HG02973 (cell line): ENCODE data around the gene HOXA9.

Source experiments
- ATAC-seq: cut with Tn5 transposase; IDR thresholded peaks from one replicate; pipeline ENCODE4 v1.9.1; 2021; ENCODE audit warnings: moderate library complexity; ENCODE audit not compliant: unreplicated experiment

Gene HOXA9

DNA sequence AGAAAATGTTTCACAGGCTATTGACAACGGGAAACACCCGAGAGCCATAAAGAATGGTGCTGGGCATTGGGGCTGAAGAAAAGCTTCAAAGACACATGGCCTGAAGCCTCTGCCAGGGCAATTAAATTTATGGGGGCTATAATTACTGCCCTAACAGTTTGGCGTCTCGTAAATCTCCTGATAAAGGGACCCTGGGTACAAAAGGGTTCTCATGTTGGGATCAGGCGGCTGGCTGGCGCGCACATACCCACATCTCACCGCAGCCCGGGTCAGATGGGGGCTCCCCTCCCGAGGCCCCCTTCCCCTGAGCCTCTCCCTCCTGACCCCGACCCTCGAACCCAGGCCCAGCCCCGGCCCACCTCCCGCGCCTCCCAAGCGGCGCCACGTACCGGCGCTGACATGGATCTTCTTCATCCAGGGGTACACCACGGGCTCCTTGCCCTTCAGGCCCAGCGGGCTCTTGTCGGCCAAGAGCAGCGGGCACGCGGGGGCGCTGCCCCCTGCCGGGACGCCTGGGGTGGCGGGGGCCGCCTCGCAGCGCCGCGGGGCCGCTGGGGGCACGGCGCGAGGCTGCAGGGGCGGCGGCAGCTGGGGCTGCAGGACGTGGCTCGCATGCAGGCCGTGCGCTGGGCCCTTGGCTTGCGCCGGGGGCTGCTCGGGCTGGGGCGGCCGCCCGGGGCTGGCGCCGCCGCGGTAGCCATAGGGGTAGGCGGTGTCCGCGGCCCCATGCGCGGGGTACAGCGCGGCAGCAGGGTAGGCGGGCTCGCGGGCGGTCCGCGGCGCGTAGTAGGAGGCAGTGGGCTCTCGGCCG is 35.4 kb downstream of the HOXA9 start:
- no peak for ATAC-seq

DNA sequence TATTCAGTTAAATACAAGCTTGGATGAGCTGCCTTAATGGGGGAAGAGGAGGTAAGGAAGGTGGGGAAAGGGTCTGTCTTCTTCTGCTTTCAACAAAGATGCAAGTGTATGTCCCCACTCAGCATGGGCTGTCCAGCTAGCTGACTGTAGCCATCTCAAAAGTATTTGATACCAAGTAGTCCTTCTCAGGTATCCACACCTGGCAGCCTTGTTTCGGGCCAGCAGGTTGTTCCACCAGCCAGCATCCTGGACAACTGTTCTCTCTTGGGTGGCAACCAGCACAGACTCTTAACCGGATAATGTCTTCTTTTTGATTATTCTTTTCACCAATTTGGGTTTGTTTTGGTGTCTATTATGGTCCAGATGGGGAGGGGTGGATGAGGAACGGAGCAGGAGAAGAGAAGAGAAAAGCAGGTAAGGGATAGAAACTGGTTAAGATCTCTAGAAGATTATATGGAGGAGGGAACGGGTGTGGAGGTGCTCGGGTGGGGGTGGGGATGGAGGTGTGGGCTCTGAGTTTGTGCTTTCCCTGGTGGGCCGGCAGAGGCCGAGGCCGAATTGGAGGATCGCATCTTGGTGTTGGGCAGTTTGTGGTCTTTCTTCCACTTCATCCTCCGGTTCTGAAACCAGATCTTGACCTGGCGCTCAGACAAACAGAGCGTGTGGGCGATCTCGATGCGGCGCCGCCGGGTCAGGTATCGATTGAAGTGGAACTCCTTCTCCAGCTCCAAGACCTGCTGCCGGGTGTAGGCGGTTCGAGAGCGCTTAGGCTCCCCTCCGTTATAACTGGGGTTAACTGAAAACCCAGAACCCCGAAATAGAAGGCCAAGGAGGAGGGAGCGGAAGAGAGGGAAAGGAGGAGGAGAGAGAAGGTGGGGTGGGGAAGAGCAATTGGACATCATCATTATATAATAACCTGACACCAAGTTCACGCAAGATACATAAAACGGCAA is 36.3 kb downstream of the HOXA9 start:
- ATAC-seq = no peak

DNA sequence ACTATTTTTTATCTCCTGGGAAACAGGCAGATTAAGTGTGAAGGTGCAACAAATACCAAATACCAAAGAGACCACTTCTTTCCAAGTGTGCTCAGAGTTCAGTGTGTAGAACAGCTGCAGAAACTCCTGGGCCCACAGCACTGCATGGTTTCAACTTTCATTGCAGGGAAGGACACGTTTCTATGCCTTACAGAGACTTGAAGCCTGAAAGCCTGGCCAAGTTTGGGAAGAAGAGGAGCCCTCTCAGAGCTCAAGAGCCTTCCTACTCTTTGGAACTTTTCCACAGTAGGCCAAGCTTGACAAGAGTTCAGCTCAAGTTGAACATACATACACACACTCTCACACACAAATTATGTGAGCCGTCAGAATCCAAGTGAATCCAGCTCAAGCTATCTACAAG is 37.3 kb downstream of the HOXA9 start:
- ATAC-seq = no peak

DNA sequence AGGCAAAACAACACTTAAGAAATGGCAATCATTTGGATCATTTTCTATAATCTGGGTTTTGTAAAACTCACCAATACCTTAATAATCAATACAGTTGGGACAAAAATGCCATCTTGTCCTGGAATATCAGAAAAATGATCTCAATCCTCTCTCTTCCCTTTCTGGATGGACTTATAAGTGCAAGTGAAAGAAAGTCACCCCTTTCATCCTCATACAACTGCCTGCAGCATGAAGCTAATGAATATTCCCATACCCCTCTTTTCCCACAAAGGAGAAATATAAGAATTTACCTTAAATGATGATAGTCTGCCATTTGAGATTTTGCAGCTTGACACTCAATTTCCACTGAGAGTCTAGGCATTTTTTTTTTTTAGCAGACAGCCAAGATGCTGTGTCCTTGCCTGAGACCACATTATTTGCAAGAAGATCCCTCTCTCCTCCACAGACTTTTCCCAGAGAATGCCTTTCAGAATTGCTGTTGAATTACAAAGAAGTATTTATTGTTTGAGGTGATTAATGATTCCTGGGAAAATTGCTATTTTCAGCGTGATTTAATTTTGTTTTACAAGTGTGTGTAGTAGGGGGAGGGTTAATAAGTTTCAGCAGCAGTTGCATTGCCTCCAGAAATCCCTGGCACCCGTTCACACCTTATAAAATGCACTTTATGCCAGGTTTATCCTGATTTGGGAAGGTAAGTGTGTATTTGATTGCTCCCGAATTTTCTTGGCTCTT is 38.6 kb downstream of the HOXA9 start:
- no peak for ATAC-seq

DNA sequence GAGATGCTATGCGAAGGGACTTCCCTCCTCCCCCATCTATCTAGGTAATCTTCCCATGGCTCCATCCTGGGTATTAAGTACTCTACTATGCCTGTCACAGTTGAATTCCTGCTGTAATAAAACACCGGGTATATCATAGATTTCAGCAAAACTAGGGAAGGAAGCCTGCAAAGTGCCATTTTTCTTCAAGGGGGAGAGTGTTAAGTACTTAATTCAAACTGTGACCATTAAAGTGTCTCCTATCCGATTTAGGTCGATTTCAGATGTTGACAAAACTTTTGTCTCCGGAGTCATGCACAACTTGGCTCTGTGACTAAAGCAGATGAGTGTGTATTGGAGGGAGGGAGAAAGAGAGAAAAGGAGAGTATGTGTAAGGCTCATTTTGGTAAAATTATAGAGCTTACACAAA is 39.3 kb downstream of the HOXA9 start:
- no peak for ATAC-seq

DNA sequence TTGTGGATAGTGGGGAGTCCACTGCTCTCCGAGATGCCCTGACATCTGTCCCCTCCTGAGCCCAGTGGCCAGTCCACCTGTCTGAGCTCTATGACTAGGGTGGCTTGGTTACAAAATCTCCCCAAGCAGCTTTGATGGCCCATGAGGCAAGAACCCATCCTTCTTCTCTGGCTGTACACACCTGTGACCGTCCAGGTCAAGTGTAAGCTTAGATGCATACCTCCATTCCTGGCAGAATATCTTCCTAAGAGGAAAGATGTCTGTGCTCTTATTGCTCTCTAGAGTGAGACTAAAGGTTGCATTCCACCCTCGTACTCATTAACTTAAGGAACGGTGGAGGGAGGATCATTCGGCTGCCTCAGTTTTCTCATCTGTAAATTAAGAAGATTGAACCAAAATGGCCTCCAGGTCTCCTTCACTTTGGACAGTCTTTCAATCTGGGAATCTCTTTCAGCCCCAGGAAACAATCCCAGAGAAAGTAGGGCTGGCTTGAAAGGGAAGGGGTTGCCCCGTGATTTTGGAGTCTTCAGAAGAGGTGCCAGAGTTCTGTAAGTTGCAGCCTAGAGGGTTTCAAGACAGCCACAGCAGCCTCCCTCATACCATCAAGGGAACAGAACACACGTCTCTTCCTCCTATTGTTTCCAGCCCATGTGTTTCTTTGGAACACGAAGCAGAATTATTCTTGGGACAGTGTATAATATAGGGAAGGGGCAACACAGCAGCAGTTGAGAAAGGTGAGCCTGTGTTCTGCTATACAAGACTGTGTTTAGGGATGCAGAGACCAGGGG is 40.2 kb downstream of the HOXA9 start:
- ATAC-seq = no peak

DNA sequence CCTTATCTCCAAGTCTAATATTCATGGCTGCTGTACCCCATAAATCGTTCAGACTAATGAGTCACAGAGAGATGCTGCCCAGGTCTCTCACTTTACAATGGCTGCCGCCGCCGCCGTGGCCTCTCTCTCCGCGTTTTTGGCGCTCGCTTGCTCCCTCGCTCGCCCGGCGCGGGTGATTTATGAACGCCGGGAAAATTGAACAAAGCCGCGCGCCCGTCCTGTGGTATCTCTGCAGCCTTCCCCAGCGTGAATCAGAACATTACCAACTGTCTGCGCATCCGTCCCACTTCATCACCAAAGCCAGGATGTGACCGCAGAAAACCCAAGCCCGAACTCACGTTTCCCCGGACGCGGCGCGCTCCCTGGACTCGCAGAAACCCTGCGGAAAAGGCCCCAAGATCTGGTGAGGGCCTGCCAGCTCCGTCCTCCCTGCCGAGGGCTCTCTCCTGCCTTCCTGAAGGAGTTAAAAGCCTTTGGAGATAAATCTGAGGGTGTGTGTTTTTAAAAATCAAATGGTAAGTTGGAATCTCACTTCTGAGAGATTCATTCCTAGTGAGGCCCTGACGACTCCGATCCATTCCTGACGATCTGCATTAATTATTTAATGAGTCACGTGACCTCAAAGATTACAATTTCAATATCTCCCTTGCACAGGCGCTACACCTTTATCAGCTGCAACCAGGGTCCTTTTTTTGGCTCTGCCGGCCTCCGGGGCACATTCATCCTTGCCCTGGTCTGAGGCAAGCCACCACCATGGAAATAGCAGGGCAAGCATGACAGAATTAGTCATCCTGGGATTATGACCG is 41.0 kb downstream of the HOXA9 start:
- no peak for ATAC-seq

DNA sequence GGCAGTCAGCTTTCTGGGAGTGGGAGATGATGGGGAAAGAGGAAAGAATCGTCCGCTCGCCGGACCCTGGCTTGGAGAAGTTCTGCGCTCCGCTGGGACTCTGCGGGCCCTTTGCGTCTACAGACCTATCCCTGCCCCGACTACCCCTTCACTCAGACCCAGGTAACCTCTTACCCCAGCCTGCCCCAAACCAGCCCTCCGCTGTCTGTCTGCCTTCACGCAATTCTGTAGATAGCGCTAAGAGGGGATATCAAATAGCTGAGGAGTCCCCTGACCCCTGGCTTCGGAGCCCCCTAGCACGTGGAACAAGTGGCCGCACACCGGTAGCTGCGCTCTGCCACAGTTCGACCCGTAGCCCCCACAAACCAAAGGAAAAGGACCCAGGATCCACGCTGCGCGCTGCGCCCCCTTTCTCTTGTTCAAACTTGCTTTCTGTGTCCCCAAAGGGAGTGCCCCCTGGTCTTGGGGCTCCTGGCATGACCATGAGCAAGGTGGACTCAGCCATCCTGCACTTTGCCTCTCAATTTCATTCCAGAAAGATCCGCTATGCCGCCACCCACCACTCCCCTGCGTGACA is 41.8 kb downstream of the HOXA9 start:
- ATAC-seq = no peak

DNA sequence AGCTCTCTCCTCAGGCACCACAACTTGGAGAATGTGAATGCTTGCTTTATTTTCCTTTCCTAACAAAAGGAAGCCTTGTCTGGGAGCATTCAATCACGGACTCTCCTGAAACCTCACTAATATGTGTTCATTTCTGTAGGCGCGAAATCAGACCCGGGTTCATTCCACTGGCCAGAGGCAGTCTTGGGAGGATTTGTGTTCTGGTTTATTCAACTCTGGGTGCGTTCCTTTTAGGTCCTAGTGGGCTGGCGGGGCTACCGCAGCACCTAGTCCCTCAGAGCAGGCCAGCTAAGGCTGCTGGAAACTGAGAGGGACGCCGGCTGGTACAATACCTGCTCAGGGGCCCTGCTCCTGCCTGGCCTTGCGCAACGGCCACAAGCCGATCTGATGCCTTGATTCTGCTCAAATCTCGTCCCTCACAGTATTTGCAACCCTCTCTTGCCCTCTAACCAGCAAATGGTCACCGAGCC is 42.3 kb downstream of the HOXA9 start:
- no peak for ATAC-seq

DNA sequence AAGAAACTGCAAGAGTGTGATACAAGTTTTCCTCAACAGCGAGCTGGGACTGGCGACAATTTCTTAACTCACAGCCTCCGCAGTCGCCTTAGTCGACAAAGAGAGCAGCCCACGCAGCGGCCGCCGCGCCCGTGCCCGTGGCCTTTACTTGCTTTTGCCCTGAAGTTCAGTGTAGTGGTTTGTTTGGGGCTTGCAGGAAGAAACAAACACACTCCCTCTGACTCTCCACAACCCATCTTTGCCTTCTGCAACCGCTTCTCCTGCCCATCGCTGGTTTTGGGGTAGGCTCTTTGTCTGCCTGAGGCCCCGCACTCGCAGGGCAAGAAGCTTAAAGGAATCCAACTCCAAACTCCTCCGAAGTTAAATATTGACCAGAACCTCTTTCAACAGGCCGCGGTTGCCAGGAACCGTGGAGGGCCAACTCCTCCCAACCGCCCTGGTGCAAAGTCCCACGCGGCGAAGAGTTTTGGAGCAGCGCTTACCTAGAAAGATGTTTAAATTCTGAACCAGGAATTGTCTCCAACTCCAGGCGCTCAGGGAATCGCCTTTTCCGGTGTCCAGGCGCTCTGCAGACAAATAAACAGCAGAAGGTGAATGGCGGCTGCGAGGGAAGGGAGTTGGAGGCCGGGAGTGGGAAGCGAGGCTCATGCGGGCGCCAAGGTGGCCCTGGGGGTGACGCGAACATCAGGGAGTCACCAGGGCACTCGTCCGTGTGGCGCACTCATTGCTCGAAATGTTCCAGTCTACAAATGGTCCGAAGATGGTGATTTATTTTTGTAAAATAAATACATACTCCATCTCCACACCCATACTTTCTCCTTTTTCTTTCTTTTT is 43.0 kb downstream of the HOXA9 start:
- ATAC-seq = no peak

DNA sequence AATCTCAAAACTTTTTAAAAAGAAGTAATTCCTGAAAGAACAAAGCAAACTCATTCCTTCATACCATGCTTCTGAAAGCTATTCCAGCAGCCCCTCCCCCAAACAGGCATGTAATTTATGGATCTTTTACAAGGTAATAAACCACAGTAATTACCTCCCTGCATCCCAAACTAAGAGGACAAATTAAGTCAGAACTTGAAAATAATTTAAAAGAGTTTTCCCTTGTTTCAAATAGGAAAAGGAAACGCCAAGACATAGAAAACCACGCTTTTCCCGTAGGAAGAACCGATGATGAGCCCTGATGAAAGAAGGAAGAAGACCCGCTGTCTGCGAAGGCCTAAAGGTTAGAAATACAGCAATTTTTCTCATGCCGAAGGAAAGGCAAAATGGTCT is 43.7 kb downstream of the HOXA9 start:
- ATAC-seq = no peak

DNA sequence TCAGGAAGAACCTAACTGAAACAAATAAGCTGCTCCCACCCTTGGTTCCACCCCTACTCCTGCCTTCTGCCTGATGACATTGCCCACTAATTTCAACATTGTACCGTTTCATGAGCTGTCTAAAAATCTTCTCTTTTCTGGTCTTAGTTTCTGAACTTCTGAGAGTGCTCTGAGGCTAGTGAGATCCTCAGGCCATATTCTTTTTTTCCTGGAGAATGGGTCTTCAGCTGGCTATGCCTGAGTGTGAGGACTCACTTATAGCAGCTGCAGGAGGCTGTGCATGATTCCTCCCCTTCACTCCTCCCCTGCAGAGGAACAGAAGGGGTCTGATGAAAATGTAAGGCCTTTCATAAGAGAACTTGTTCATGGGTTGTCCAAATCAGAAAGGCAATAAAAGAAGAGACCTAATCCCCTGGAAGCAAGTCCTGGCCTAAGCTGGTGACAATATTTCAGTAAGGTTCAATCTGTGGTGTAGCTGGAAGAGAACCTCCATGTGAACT is 45.9 kb downstream of the HOXA9 start:
- ATAC-seq = no peak

DNA sequence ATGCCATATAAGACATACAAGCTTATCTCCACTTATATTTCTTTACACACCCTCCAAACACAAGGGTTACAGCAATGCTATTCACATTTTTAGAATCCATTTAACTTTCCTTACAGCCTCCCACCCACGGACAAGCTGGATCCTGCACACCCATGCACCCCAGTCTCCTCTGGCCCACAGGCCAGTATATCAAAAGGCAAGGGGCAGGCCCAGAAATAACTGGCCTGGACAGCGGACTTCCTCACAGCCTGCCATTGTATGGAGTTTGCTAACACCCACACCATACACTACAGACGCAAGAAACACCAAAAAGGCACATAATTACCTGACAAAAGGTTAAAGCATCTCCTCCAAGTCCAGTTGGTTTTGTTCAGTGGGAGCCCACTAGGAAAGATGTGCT is 46.8 kb downstream of the HOXA9 start:
- ATAC-seq = no peak

DNA sequence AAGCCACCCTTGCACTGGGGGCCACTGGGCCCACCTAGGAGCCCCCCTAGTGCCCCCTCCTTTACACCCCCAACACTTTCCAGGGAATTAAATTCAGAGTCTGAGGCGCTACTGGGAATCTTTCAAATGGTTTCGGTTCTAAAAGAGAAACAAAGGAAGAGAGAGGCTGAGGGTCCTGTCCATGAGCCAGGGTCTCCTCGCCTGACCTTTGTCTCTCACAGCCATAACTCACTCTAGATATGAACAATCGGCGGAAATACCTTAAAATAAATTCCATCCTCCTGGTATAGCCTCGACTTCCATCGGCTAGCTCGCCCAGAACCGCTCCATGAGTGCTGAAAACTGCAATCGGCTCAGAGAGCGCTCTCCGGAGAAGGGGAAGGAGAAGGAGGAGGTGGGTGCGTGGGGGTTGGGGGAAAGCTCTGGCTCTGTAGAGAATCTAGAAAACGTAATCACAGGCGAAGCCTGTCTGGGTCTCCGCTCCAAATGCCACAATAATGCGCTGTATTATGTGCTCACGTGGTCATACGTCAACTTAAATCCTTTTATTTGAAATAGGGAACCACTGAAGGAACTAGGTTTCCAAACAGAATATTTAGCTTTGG is 47.3 kb downstream of the HOXA9 start:
- ATAC-seq = no peak

DNA sequence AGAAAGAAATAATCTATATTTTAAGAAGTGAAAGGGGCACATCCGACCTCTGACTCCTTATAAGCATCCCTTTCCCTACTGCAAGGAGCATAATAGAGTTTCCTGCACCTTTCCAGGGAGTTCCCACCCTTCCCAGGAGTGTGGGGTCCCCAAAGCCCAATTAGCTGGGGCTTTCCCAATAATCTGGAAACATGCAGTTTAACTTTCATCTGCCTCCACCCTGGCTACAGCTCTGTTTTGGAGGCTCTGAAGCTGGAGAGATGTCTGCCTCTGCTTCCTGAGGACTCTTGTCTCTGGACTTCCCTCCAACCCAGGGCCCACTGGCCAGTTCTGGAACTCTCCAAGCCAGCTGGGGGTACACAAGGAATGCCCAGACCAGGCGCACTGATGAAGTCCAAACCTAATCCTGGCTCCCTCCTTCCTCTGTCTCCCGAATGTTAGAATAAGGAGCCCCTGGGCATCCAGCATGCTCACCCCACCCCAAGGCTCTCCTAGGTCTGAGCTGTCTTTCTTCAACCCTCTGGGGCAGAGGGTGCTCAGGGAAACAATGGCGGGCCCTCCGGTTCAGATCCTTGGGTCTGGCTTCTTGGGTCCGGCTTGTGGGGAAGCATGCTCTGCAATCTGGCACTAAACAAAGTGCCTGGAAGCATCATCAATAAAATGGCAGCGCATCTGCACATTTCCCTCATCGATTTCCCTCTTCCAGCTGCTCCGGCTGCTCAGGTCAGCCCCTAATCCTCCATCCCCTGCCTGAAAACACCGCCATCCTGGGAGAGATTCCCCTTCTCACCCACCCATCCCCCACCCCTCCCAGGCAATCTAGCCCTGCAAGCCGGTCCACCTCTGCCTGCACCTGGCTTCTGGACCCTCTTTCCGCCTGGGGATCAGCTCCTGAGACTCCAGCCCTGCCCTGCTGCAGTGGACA is 48.1 kb downstream of the HOXA9 start:
- ATAC-seq = no peak

DNA sequence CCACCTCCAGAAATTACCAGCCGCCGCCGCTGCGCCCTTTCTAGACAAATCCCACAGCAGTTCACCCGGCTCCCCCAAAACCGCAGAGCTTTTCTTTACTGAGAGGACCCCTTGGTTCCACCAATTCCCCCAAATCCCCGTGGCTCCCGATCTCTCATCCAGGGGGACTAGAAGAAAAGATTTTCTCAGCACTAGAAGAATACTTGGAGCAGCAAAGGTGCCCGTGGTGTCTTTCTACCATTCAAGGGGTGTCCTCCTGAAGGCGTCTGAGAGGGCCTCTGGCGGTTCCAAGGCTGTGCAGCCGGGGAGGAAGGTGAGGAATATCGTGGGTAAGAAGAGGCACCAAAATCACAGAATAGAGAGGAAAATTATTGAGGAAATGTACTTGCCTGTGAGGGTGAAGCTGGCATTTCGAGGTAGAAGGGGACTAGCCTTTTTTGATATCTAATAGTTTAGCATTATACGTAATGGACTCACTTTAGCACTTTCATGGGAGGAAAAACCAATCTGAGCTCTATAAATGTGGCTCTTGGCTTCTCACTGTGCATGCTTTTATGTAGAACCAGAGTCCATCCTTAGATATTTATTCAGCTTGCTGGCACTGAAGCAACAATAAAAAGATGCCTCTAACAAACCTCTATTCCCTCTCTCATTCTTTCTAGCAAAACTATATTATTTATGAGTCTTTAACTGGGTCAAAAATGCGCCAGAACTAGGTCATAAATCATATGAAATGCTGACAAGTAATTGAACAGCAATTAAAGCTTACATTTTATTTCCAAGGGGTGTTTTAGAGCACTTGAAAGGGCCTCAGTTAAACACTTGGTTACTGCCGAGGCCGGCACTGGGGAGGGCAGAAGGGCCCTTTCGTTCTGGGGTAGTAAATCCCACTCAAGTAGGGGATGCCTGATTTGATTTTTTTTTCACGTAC is 49.0 kb downstream of the HOXA9 start:
- no peak for ATAC-seq
